ENCODE data around the gene CPLX3.

Gene CPLX3

DNA sequence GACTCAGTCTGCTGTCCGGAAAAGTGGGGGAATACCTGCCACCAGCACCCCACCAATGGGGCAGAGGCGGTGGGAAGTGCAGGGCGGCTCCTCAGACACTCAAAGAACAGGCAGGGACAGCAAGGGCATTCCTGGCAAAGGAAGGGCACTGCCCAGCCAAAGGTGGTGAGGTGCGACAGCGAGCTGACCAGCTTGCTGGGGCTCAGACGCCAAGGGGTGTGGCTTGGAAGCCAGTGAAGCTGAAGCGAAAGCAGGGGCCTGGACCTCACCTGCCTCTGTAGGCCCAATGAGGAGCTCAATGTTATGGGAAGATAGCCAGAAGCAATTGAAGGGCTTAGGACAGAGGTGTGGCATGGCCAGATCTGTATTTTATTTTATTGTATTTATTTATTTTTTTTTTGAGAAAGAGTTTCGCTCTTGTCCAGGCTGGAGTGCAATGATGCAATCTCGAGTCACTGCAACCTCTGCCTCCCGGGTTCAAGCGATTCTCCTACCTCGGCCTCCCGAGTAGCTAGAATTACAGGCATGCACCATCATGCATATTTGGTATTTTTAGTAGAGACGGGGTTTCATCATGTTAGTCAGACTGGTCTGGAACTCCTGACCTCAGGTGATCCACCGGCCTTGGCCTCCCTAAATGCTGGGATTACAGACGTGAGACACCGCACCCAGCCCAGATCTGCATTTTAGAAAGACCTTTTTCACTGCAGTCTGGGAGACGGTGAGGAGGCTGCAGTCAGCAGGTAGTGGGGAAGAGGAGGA is 18.2 kb upstream of the CPLX3 start:
- no peaks in the 10 kb centered on the region for H3K9me3 ChIP-seq (ENCODE audit: low read length)
- H3K79me2 ChIP-seq (ENCODE audit: insufficient read depth, low read length) = no peaks in the 10 kb centered on the region
- no peaks in the 10 kb centered on the region for H3F3A ChIP-seq (ENCODE audit: insufficient read depth, low read length)
- H3K36me3 ChIP-seq (ENCODE audit: insufficient read depth, low read length) = peaks cover 21% of the 10 kb centered on the region
- H3K4me2 ChIP-seq (ENCODE audit: low read length) = no peak overlapping the region
- H3K27me3 ChIP-seq (ENCODE audit: insufficient read depth, low read length) = no peaks in the 10 kb centered on the region; the same call in 1 of the 2 replicates
- no peak for TF ChIP-seq EZH2 (IDR thresholded peaks at IDR 0.05; ENCODE audit: borderline replicate concordance, low read length)
- no peaks in the 10 kb centered on the region for H3K4me1 ChIP-seq (ENCODE audit: insufficient read depth, low read length, severe bottlenecking)
- no peak overlapping the region for H3K27ac ChIP-seq (ENCODE audit: low read depth, low read length, poor library complexity, severe bottlenecking)
- no peak overlapping the region for H2AFZ ChIP-seq (ENCODE audit: low read length)
- H4K20me1 ChIP-seq (ENCODE audit: insufficient read depth, low read length) = no peaks in the 10 kb centered on the region
- H3K9me2 ChIP-seq (ENCODE audit: low read depth, low read length) = no peaks in the 10 kb centered on the region
- H3K9ac ChIP-seq (ENCODE audit: low read length) = no peak overlapping the region
- no peak overlapping the region for H3K4me3 ChIP-seq (ENCODE audit: low read depth, low read length, poor library complexity, severe bottlenecking)

DNA sequence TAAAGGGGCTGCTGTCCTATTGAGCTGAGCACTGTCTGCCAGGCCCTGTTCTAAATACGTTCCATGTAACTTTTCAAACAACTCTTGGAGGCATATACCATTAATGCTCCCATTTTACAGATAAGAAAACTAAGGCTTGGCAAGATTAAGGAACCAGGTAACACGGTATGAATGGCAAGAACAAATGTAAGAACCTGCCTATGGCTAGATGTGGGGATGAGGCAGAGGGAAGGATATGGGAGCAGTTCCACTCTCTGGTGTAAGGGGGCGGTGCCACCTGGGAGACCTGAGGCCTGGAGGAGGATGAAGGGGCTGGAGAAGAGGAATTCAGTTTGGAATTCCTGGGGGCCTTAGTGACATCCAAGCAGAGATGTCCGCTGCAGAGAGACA is 17.6 kb upstream of the CPLX3 start:
- TF ChIP-seq, protein P1, sequence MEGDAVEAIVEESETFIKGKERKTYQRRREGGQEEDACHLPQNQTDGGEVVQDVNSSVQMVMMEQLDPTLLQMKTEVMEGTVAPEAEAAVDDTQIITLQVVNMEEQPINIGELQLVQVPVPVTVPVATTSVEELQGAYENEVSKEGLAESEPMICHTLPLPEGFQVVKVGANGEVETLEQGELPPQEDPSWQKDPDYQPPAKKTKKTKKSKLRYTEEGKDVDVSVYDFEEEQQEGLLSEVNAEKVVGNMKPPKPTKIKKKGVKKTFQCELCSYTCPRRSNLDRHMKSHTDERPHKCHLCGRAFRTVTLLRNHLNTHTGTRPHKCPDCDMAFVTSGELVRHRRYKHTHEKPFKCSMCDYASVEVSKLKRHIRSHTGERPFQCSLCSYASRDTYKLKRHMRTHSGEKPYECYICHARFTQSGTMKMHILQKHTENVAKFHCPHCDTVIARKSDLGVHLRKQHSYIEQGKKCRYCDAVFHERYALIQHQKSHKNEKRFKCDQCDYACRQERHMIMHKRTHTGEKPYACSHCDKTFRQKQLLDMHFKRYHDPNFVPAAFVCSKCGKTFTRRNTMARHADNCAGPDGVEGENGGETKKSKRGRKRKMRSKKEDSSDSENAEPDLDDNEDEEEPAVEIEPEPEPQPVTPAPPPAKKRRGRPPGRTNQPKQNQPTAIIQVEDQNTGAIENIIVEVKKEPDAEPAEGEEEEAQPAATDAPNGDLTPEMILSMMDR (IDR thresholded peaks at IDR 0.05; ENCODE audit: low read length) = peak; percentile 27; the same call in 1 of the 2 replicates
- no peak for TF ChIP-seq EZH2 (IDR thresholded peaks at IDR 0.05; ENCODE audit: borderline replicate concordance, low read length)
- peaks cover 15% of the 10 kb centered on the region for H3K36me3 ChIP-seq (ENCODE audit: insufficient read depth, low read length)

DNA sequence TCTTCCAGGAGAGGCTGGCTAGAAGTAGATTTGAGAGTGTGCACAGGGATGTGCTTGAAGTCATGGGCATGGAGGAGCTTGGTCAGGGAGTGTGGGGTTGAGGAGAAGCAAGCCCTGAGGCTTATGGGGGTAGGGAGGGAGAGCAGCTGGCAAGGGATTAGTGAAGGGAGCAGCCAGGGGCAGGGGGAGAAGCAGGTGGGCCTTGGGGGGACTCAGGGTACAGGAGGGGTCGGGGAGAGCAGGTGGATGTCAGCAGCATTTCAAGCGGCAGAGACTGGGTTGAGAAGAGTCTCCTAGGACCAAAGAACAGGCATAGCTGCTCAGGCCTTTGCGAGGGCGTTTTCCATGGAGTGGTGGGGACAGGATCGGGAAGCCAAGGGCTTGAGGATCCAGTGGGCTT is 17.2 kb upstream of the CPLX3 start:
- Histone ChIP-seq H3K9ac (ENCODE audit: low read length) (no peak overlapping the region), H3K9me2 (ENCODE audit: low read depth, low read length) (no peaks in the 10 kb centered on the region), H3K4me1 (ENCODE audit: insufficient read depth, low read length, severe bottlenecking) (no peaks in the 10 kb centered on the region), H3K4me2 (ENCODE audit: low read length) (no peak overlapping the region), H3K36me3 (ENCODE audit: insufficient read depth, low read length) (peaks cover 11% of the 10 kb centered on the region), H3F3A (ENCODE audit: insufficient read depth, low read length) (no peaks in the 10 kb centered on the region), H2AFZ (ENCODE audit: low read length) (no peak overlapping the region), H3K9me3 (ENCODE audit: low read length) (no peaks in the 10 kb centered on the region), H3K4me3 (ENCODE audit: low read depth, low read length, poor library complexity, severe bottlenecking) (no peak overlapping the region), H3K27ac (ENCODE audit: low read depth, low read length, poor library complexity, severe bottlenecking) (no peak overlapping the region), H3K27me3 (ENCODE audit: insufficient read depth, low read length) (no peaks in the 10 kb centered on the region; the same call in 1 of the 2 replicates), H4K20me1 (ENCODE audit: insufficient read depth, low read length) (no peaks in the 10 kb centered on the region), H3K79me2 (ENCODE audit: insufficient read depth, low read length) (no peaks in the 10 kb centered on the region)
- TF ChIP-seq, protein P1 (IDR thresholded peaks at IDR 0.05; ENCODE audit: low read length) = no peak
- TF ChIP-seq EZH2 (IDR thresholded peaks at IDR 0.05; ENCODE audit: borderline replicate concordance, low read length) = no peak

More for the DNA sequence above, 17.6 kb upstream of the CPLX3 start:
- Histone ChIP-seq H3K9me3 (ENCODE audit: low read length) (no peaks in the 10 kb centered on the region), H3K9ac (ENCODE audit: low read length) (no peak overlapping the region), H3K4me2 (ENCODE audit: low read length) (no peak overlapping the region), H3K4me1 (ENCODE audit: insufficient read depth, low read length, severe bottlenecking) (no peaks in the 10 kb centered on the region), H3K79me2 (ENCODE audit: insufficient read depth, low read length) (no peaks in the 10 kb centered on the region), H3F3A (ENCODE audit: insufficient read depth, low read length) (no peaks in the 10 kb centered on the region), H3K27ac (ENCODE audit: low read depth, low read length, poor library complexity, severe bottlenecking) (no peak overlapping the region), H2AFZ (ENCODE audit: low read length) (no peak overlapping the region), H3K4me3 (ENCODE audit: low read depth, low read length, poor library complexity, severe bottlenecking) (no peak overlapping the region), H3K9me2 (ENCODE audit: low read depth, low read length) (no peaks in the 10 kb centered on the region), H3K27me3 (ENCODE audit: insufficient read depth, low read length) (no peaks in the 10 kb centered on the region; the same call in 1 of the 2 replicates), H4K20me1 (ENCODE audit: insufficient read depth, low read length) (no peaks in the 10 kb centered on the region)

Data from OCI-LY1 (cell line).